ENCODE measurements around the gene VEGFA. TPM values are rescaled to one million over a fixed set of nuclear protein-coding genes. Genes with fewer than 3 reads are reported as not detected.

Gene VEGFA
- polyA plus RNA-seq, 1 experiment, result 189 TPM

- Histone ChIP-seq H3K27me3 (ENCODE audit: control insufficient read depth, insufficient read depth, low read length) (peaks cover 23% of the 10 kb centered on the region), H3K27ac (ENCODE audit: low read depth, low read length) (no peak overlapping the region), H3K4me3 (ENCODE audit: low read depth, low read length) (no peak overlapping the region), H3K9me3 (ENCODE audit: control insufficient read depth, insufficient read depth, low read length) (no peaks in the 10 kb centered on the region)
- ChIA-PET CTCF (interaction anchor here (1.2 kb wide), 1 partner anchor 336 kb away, joined by 4 read pairs; no protein-coding TSS in a partner anchor), POLR2A (no interaction called here)
- DNase-seq (ENCODE audit: low read depth, low spot score), result no peak
- TF ChIP-seq CTCF (IDR thresholded peaks at IDR 0.05; ENCODE audit: low read depth, low read length), result no peak
Observed at GRCh38 chr6:43738877-43739641, 31.0 kb upstream of the VEGFA start.

- TF ChIP-seq CTCF (IDR thresholded peaks at IDR 0.05; ENCODE audit: low read depth, low read length), result no peak
- ChIA-PET POLR2A (interaction anchor here (0.6 kb wide), 1 partner anchor 150 kb away, joined by 3 read pairs; no protein-coding TSS in a partner anchor), CTCF (interaction anchor here (1.2 kb wide), 2 partner anchors 33 to 335 kb away, joined by 3 to 4 read pairs; no protein-coding TSS in a partner anchor)
Observed at GRCh38 chr6:43739642-43740091, 30.3 kb upstream of the VEGFA start.

GRCh38 chr6:43740321-43740960 is 29.6 kb upstream of the VEGFA start:
- CTCF ChIA-PET, result interaction anchor here (1.2 kb wide), 2 partner anchors 33 to 334 kb away, joined by 3 to 4 read pairs; no protein-coding TSS in a partner anchor
- no peaks in the 10 kb centered on the region for H3K9me3 ChIP-seq (ENCODE audit: control insufficient read depth, insufficient read depth, low read length)
- POLR2A ChIA-PET, result no interaction called here
- peaks cover 23% of the 10 kb centered on the region for H3K27me3 ChIP-seq (ENCODE audit: control insufficient read depth, insufficient read depth, low read length)
- H3K4me3 ChIP-seq (ENCODE audit: low read depth, low read length), result no peak overlapping the region
- TF ChIP-seq CTCF (IDR thresholded peaks at IDR 0.05; ENCODE audit: low read depth, low read length), result no peak
- DNase-seq (ENCODE audit: low read depth, low spot score), result no peak
- H3K27ac ChIP-seq (ENCODE audit: low read depth, low read length), result no peak overlapping the region

More at GRCh38 chr6:43739642-43740091, 30.3 kb upstream of the VEGFA start:
- H3K27ac ChIP-seq (ENCODE audit: low read depth, low read length), result no peak overlapping the region
- no peak for DNase-seq (ENCODE audit: low read depth, low spot score)
- peaks cover 23% of the 10 kb centered on the region for H3K27me3 ChIP-seq (ENCODE audit: control insufficient read depth, insufficient read depth, low read length)
- no peak overlapping the region for H3K4me3 ChIP-seq (ENCODE audit: low read depth, low read length)
- H3K9me3 ChIP-seq (ENCODE audit: control insufficient read depth, insufficient read depth, low read length), result no peaks in the 10 kb centered on the region

- CTCF ChIA-PET, result interaction anchor here (1.2 kb wide), 1 partner anchor 32 kb away, joined by 3 read pairs; no protein-coding TSS in a partner anchor
- POLR2A ChIA-PET, result no interaction called here
- no peak overlapping the region for H3K4me3 ChIP-seq (ENCODE audit: low read depth, low read length)
Observed at GRCh38 chr6:43740961-43741764, 28.8 kb upstream of the VEGFA start.

More at GRCh38 chr6:43740961-43741764, 28.8 kb upstream of the VEGFA start:
- no peak for TF ChIP-seq CTCF (IDR thresholded peaks at IDR 0.05; ENCODE audit: low read depth, low read length)
- no peak for DNase-seq (ENCODE audit: low read depth, low spot score)
- Histone ChIP-seq H3K27me3 (ENCODE audit: control insufficient read depth, insufficient read depth, low read length) (peaks cover 19% of the 10 kb centered on the region), H3K9me3 (ENCODE audit: control insufficient read depth, insufficient read depth, low read length) (no peaks in the 10 kb centered on the region), H3K27ac (ENCODE audit: low read depth, low read length) (no peak overlapping the region)

Data from AG04450 (cell line).